ENCODE measurements around the gene FAM181B.
"Not testable (repeated sequence)": the region's sequence is repeated elsewhere in the genome, so short reads cannot be mapped to it uniquely, and the experiment has no call there.

Gene FAM181B

GRCh38 chr11:82732734-82733443, 775 bp downstream of the FAM181B start:
- DNase-seq = peak in 1 of 5 donors; percentile 3

GRCh38 chr11:82732348-82732733, 1.3 kb downstream of the FAM181B start:
- DNase-seq = no peak

- DNase-seq = no peak
Measured at GRCh38 chr11:82731691-82732277, 1.9 kb downstream of the FAM181B start.

GRCh38 chr11:82730754-82731153, 2.9 kb downstream of the FAM181B start:
- no peak for DNase-seq

GRCh38 chr11:82730286-82730685, 3.4 kb downstream of the FAM181B start:
- DNase-seq = no peak

GRCh38 chr11:82724026-82724425, 9.6 kb downstream of the FAM181B start:
- no peak for DNase-seq

- DNase-seq = no peak
Measured at GRCh38 chr11:82722231-82722630, 11.4 kb downstream of the FAM181B start.

GRCh38 chr11:82720267-82721065, 13.2 kb downstream of the FAM181B start:
- no peak for DNase-seq

- DNase-seq = no peak
Measured at GRCh38 chr11:82719361-82720105, 14.1 kb downstream of the FAM181B start.

- no peak for DNase-seq
Measured at GRCh38 chr11:82718821-82719220, 14.8 kb downstream of the FAM181B start.

GRCh38 chr11:82718307-82718706, 15.4 kb downstream of the FAM181B start:
- peak in 2 of 5 donors; percentile 5 to 10 for DNase-seq

GRCh38 chr11:82714346-82715174, 19.1 kb downstream of the FAM181B start:
- no peak for DNase-seq

- DNase-seq = no peak
Measured at GRCh38 chr11:82711648-82712047, 22.0 kb downstream of the FAM181B start.

GRCh38 chr11:82703796-82704195, 29.9 kb downstream of the FAM181B start:
- DNase-seq = no peak

- no peak for DNase-seq
Measured at GRCh38 chr11:82703226-82703625, 30.4 kb downstream of the FAM181B start.

GRCh38 chr11:82701847-82702520, 31.7 kb downstream of the FAM181B start:
- peak in 1 of 5 donors; percentile 7 for DNase-seq

- DNase-seq = no peak
Measured at GRCh38 chr11:82698576-82699352, 34.9 kb downstream of the FAM181B start.

GRCh38 chr11:82692981-82693380, 40.7 kb downstream of the FAM181B start:
- DNase-seq = no peak

GRCh38 chr11:82689347-82689746, 44.3 kb downstream of the FAM181B start:
- not testable (repeated sequence) for DNase-seq

GRCh38 chr11:82686211-82686610, 47.5 kb downstream of the FAM181B start:
- DNase-seq = no peak

- no peak for DNase-seq
Measured at GRCh38 chr11:82683029-82683428, 50.6 kb downstream of the FAM181B start.

All from T-helper 1 cell (primary cell).